Stimulated activated effector memory CD8-positive, alpha-beta T cell treated with anti-CD3 and anti-CD28 coated beads, Interleukin-12 subunit alpha, Interleukin-12 subunit beta, amount 100 ng/mL, for 72 hours (primary cell): ENCODE data around the gene TEX53.

ENCODE experiments used
- ATAC-seq: fragments of 150-1000 bp; cut with Tn5 transposase; 2 replicates; pipeline ENCODE4 v1.10.0; 2021
- DNase-seq, 2 donors: peaks; one replicate each; pipeline ENCODE4 v3.0.0; 2021 to 2022; ENCODE audit warnings: low spot score in 2 of 2
- H3K27ac Mint-ChIP-seq: one replicate; pipeline ENCODE4 v1.8.0; 2022; ENCODE audit warnings: mild to moderate bottlenecking, mixed read lengths
- H3K36me3 Mint-ChIP-seq: one replicate; pipeline ENCODE4 v1.8.0; 2022; ENCODE audit warnings: mild to moderate bottlenecking, mixed read lengths
- H3K4me1 Mint-ChIP-seq: one replicate; pipeline ENCODE4 v1.8.0; 2022; ENCODE audit warnings: mixed read lengths
- H3K4me3 Mint-ChIP-seq: one replicate; pipeline ENCODE4 v1.8.0; 2022; ENCODE audit warnings: mild to moderate bottlenecking, mixed read lengths
- H3K9me3 Mint-ChIP-seq: one replicate; pipeline ENCODE4 v1.8.0; 2022; ENCODE audit warnings: mixed read lengths

The TEX53 gene

DNA sequence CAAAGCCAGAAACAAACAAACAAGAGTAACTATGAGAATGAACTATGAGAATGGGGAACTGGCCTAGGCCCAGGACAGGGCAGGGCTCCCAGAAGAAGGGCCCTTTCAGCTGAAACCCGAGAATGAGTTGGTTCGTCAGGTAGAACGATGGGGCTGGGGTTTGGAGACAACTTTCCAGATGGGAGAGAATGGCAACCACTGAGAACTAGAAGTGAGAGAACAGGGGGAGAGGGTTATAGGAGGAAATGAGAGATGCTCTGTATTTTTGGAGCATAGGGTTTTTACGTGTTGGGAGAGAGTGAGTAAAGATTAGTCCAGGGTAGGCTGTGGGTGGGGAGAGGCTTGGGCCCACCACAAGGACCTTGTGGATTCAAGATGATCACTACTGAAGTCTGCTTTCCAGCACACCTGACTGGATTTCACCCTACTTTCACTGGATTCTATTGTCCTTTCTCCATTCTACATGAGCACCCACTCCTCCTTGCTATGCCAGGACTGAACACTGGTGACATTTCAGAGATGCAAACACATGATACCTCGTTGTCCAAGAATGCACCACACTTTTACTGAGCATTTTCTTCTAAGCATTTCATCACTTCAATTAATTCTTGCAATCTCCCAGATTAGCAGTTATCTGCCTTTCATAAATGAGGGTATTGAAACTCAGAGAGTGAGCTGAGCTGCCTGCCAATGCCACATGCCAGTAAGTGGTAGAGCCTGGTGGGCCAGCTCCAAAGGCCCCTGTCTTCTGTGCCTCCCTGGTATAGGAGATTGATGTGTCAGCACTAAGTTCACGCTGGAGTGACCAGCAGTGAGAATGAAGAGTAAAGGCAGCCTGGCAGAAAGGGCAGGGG lies 49.7 kb downstream of the TEX53 start:
- DNase-seq (no peak), ATAC-seq (no peak)
- Mint-ChIP-seq H3K36me3 (peaks cover 10% of the 10 kb centered on the region), H3K4me1 (peaks cover 19% of the 10 kb centered on the region), H3K4me3 (no peak overlapping the region), H3K27ac (no peak overlapping the region), H3K9me3 (no peaks in the 10 kb centered on the region)

DNA sequence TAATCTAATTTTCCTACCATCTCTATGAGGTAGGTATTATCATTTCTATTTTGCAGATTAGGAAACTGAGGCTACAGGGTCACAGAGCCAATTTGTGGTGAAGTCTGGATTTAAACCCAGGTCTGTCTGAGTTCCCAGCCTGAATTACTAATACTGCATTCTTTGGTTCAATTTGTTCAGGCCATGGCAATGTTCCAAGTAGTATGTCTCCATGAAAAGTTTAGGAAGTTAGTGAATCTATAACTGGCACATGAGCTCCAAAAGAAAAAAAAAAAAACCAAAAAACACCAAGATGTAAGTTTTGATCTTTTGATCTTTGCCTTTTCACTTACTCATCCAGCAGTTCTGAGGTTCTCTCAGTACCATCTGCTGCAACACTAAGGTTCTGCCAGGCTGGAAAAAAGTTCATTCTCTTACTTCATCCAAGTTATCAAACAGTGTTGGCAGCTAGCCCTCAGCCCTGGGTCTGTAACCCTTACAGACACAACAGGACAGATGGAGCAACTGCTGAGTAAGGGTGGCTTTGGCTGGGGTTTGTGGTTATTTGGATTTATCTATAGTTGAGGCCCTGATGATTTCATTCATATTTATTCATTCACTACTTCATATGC lies 50.9 kb downstream of the TEX53 start:
- Mint-ChIP-seq H3K36me3 (peaks cover 6% of the 10 kb centered on the region), H3K9me3 (peaks cover 3% of the 10 kb centered on the region), H3K4me3 (no peak overlapping the region), H3K4me1 (peaks cover 7% of the 10 kb centered on the region), H3K27ac (peak overlapping the region; percentile 33)
- ATAC-seq (no peak), DNase-seq (no peak)
